HS-5 (cell line): Measurements from ENCODE around the gene LYPD1.
"Not testable (repeated sequence)": the region's sequence is repeated elsewhere in the genome, so short reads cannot be mapped to it uniquely, and the experiment has no call there.

Experiments used
- DNase-seq: peaks from one replicate; pipeline ENCODE4 v3.0.0-alpha.2; 2012; ENCODE audit warnings: low read depth

Gene LYPD1, protein sequence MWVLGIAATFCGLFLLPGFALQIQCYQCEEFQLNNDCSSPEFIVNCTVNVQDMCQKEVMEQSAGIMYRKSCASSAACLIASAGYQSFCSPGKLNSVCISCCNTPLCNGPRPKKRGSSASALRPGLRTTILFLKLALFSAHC

DNA sequence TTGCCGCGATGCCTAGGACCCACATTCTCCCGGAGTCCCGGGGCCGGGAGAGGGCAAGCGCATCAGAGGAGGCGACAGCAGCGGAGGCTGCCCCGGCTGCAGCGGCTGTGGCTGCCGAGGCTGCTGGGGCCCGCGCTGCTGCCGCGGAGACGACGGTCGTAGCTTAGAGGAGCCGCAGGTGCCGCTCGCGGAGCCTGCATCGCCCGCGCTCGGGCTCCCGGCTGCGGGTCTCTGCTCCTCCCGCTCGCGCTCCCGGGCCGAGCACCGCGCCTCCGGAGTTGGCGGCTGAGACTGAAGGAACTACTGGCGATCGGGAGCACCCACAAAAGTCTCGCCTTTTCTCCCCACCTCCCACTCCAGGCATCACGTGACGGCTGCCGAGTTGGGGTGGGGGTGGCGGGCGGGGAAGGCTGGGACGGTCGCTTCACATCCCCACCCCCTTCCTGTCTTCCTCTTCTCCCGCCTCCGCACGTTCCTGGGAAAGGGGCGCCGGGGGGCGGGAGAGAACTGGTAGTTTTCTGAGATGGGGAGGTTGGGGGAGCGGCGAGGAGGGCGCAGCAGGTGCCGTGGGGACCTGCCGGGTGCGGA, at the start of gene LYPD1:
Gene LYPD1, minus strand, starts transcription at position 298 of the 588 bp plus-strand sequence. Its CDS starts 273 bp downstream, at position 25.
- DNase-seq = no peak

DNA sequence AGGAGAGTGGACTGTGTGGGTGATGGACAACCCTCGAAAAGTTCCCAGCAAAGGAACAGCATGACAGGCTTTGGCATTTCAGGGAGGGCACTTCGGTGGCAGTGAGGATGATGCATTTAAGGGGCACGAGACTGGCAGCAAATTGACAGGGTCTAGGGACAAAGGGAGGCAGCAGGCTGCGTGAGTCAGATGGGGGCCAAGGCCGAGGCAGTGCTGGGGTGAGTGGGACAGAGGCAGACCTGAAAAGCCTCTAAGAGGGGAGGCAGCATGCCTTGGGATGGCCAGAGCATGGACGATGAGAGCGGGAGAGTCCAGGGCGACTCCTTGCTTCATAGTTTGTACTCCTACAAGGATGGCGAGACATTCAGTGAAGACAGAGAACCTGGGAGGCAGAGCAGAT, 49.5 kb upstream of the LYPD1 start:
- no peak for DNase-seq

DNA sequence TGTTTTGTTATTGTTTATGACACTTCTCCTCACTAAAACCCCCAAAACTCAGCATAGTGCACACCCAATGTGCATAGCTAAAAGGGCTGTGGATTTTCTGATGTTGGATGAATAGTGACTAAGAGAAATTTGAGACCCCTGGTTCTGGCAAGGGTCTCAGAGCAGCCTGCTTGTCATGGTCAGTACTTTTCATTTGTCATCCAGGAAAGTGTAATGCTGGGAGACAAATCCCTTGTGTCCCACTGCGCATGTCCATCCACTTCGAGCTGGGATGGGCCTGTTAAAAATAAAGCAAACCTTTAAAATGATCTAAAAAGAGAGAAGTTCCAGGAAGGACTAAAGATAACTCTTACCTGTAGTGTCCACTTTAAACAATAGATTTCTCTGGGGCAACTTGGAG, 46.9 kb upstream of the LYPD1 start:
- no peak for DNase-seq

DNA sequence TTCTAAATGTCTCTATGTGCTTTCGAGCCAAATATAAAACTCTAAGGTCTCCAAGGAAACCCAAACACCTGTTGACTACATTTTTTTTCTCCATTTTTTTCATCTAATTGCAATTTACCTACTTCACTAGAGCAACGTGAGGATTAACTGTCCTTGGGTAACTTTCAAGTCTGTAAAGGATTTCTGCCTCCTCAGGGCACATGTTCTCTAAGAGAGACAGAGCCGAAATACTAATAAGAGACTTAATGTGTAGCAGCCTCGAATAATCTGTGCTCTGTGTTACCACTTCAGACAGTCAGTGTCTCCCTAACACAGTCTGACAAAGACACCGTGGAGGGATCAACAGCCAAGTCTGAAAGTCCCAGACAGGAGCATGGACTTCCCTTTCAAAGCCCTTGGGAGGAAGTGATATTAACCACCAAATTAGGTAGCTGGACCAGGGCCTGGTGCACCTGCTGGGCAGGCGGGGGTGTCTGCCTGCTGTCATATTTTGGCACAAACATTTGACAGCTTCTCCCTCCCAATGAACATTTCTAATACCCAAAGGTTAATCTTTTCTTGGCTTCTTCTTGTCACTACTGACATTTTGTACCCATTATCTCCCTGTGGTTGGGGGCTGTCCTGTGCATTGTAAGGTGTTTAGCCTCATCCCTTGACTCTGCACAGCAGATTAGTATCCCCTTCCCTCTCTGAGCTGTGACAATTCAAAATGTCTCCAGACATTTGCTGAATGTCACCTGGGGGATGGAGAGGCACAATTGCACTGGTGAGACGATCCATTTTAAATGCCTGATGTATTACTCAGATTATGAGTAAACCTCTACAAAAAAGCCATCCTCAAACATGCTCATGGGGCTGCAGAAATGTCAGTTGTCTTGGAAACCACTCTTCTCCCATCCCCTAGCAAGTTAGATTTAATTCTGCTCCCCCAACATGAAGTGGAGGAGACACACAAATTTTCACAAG, 45.7 kb upstream of the LYPD1 start:
- DNase-seq = peak; percentile 11

DNA sequence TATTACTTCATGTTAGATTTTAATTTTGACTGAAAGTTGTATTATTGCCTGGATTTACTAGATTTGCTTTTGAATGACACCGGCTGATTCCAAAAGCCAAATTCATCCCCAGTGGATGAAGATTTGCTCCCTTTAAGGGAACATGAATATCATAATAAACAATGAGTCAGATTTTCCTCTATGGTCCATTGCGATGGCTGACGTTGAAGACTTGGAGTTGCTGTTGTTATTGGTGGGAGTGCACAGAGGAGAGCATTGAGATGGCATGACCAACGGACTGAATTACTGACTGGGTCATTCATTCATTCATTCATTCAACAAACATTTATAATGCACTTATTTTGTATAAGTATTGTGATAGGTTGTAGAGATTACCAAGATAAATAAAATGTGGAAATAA, 33.4 kb upstream of the LYPD1 start:
- no peak for DNase-seq

DNA sequence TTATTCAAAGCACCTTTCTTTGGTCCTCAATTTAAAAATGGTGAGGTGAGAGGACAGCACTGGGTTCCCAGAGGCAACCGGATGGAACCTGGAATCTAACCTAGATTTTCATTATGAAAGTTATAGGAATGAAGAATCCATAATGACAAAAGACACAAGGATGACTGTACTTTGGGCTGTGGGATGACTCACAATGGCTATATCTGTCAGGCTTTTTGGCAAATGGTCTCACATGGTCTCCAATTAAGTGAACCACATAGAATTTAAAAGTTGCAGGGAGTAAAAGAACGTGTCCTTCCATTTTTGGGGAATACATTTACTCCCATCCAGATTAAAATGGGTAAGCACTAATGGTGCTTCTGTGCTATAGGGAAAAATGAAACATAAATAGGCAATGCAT, 31.8 kb upstream of the LYPD1 start:
- DNase-seq = peak; percentile 20

DNA sequence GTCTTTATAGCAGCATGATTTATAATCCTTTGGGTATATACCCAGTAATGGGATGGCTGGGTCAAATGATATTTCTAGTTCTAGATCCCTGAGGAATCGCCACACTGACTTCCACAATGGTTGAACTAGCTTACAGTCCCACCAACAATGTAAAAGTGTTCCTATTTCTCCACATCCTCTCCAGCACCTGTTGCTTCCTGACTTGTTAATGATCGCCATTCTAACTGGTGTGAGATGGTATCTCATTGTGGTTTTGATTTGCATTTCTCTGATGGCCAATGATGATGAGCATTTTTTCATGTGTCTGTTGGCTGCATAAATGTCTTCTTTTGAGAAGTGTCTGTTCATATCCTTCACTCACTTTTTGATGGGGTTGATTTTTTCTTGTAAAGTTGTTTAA, 29.8 kb upstream of the LYPD1 start:
- DNase-seq = not testable (repeated sequence)

DNA sequence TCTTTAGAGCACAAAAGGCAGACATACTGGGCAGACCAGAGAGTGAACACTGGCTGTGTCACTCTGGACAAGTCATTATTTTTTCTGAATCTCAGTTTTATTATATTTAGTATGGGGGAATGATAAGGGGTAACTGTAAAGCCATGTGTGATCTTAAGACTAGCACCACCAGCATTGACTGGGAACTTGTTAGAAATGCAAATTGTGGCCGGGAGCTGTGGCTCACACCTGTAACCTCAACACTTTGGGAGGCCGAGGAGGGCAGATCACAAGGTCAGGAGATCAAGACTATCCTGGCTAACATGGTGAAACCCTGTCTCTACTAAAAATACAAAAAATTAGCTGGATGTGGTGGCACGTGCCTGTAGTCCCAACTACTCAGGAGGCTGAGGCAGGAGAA, 28.3 kb upstream of the LYPD1 start:
- not testable (repeated sequence) for DNase-seq

DNA sequence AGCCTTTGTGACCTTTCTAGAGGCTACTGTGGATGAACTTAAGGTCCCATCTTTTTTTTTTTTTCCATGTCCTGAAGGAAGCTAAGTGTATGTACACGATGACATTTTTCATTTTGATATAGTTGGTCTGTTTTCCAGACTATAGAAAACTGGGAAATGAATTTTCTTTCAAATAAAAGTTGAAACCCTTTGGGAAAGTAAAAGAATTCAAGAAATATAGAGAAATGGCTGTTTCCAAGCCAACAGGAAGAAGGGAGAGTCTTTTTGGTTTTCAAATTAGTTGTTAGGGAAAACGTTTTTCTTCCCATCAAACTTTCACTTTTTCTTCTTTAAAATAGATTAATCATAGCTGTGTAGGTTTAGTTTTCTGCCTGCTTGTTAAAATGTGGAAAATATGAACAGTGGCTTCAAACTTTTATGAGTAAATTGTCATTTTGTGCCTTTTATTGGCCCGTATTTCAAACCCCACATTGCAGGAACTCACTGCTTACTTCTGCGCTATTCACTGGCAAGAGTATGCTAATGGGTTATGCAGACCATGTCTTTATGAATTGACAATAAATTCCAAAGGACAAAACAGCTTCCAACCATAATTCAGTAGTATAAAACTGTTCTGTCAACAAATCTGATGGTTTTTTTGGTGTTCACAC, 27.7 kb upstream of the LYPD1 start:
- DNase-seq = no peak

DNA sequence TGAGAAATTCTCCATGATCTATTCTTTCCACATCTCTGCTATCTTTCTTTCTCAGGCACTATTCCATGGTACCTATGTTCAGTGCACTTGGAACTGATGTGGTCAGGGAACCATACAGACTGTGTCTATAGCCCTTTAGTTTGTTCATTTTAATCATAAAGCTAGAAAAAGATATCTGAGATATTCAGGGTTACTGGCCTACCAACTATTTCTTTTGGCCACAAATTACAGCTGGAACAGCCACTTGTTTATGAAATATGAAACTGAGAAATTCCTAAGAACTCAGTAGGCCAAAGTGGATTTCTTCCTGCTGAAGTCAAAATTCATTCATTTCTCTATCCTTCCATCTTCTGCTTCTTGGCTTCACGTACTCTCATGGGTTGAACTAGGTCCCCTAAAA, 22.8 kb upstream of the LYPD1 start:
- DNase-seq = no peak

DNA sequence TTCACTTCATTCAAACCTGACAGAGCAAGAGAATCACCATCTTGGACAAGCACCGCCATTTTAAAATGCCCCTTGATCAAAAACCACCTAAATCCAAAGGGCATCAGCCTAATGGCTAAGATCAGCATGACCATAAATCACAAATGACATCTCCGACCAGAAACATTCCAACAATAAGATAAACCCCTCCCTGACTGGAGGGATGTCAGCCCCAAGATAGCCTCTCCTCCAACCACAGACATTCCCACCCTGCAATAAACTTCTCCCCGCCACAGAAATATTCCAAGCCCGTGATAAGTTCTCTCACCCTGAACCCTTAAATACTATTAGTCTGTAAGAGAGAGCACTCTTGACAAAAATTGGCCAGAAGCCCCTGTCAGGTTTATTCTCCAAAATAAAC, 21.6 kb upstream of the LYPD1 start:
- no peak for DNase-seq

DNA sequence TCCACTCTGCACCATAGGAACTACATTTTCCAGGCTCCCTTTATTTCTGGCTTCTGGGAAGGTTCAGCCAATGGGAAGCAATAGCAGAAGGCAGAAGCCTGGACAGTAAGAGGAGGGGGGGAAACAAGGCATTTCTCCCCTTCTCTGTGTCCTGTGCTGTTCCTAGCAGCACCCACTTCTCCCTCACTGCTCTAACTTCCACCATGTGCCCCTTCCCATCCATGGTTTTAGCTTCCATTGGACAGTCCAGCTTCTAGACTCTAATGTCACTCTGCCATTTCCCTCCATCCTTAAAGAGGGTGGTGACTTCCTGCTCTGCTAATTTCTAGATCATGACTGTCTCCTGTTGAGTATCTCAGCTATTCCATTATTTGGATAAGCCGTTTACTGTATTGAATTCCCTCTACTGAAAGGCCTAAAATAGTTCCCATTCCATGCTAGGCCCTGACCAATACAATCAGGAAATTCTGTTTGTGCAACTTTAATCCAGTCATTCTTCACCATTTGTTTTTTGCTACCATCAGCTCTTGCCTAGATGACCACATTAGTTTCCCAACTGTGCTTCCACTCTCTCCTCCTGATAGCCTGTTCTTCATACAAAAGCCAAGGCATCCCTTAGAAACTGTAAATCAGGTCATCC, 20.8 kb upstream of the LYPD1 start:
- DNase-seq = no peak

DNA sequence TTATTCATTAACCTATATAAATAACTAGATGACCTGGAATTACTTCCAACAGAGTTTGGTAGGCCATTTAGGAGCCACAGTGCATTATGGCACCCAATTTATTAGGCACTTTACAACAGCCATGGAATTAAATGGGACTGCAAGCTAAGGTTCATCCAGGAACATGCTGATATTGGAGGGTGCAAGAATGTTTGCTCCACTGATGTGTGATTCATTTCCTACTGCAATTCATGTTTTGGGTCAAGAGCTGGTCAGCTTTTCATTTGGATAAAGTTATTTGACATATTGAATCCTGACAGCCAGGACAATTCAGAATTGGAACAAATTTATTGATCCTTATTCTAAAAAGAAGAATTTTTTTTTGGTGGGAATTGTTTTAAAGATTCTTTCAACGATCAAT, 11.8 kb upstream of the LYPD1 start:
- no peak for DNase-seq

DNA sequence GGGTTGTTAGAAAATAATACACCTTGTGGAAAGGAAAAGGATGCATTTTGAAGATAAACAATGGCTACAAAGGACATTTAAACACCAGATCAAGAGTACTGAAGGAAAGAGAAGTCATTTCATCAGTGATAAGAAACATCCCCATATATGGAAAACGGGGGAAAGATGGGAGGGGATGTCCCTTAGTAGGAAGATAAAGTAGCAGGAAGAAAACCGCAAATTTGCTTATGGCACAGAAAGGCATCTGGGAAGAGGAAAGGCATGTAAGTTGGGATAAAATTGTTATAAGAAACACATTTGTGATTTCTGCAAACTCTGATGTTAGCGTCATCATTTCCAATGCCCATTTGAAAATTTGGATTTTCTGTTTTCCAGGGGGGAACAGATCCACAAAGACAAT, 10.5 kb upstream of the LYPD1 start:
- no peak for DNase-seq

DNA sequence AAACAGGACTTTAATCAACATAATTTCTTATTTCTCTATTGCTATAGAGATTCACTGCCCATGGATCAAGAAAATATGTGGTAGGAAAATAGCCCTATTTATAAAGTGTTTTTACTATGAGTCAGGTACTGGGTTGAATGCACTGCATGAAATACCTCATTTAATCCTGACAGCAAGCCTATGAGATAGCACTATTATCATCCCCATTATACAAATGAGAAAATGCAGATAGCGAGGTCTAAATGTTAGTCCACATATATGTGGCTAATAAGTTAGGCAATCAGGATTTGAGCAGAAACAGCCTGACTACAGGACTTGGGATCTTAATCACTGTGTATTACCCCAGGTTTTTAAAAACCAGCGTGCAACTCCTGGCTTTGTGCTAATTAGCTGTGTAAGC, 8.5 kb upstream of the LYPD1 start:
- DNase-seq = no peak

DNA sequence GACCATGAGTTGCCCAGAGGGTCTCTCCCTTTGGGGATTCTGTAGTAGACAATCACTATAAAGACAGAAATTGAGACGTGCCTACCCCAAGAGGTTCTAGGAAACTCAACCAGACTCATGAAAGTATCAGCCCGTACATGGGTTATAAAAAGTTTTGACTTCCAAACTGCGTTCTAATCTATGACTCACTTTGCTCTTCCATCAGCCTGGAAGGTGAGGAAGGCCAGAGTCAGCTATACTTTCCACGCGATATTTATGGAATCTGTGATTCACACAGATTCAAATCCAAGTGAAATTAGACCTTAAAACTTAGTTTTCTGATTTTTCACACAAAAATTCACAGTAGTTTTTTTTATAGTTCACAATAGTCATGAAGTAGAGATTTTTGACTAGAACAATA, 7.7 kb upstream of the LYPD1 start:
- DNase-seq = no peak

DNA sequence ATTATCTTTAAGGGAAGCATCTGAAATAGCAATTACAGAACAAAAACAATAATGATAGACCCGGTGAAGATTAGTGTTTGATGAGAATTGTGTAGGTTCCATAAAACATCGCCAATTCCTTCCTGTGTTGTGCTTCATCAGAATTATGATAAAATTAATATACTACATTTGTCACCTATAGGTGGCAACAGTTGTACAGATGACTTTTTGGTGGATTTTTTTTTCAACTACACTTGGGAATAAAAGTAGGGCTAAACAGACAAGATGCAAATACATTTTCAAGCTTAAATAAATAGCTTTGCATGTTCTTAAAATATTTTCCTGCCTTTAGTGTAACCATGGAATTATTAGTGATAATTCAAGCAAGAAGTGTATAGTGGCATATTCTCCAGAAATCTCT, 7.0 kb upstream of the LYPD1 start:
- DNase-seq = no peak

DNA sequence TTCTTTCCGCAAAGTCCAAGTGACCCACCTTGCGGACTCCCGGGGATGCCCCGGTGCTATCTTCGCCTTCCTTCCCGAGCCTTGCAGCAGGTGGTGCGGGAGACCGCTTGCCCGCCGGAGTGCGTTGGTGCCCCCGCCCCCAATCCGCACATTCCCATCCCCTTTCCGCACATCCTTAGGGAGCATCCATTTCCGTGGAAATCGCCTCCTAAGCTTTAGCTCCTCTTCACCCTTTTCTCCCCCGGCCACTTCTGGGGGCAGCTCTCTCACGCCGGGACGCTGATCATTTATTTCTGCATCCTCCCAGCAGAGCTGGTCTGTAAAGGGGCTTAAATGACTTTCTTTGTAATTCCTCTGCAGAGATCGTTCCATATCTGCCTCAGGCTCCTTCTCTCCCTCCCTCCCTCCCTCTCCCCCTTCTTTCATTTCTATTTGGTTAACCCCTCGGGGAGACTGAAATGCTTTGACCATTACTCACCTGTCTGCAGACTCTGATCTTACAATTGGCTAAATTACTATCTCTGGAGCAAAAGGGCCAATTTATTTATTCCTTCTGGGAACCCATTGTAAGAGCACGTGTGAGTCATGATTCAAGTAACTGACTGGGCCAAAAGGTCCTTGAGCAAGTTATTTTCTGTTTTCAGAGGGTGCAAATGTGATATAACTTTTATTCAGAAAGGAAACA, 1.3 kb upstream of the LYPD1 start:
- peak; percentile 89 for DNase-seq

DNA sequence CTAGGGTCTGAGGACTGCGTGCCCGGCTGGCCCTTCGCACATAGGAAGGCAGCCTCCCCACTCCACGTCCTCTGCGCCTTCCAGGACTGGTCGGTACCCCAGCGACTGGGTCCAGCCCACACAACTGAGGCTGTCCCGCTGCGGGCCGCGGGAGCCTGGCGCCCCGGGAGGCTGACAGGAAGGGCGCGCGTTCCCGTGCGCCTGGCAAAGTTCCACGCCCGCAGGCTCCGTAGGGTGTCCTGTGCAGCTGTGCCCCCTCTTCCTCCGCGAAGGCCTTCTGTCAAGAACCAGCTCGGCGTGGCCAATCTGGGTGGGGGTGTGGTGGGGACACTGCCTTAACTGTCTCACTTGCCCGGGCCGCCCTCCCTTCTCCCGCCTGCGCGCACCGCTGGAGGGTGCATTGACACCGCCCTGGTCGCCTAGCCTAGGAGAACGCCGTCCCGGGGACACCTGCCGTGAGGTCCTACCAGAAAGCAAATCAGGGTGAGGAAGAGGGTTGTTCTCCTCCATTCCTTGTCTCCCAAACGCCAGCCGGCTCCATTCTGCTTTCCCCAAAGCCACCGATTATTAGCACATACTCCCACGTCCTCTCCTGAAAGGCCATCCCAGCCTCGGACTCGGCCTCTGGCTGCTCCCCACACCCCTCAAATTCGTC, 618 bp upstream of the LYPD1 start:
- DNase-seq = no peak

DNA sequence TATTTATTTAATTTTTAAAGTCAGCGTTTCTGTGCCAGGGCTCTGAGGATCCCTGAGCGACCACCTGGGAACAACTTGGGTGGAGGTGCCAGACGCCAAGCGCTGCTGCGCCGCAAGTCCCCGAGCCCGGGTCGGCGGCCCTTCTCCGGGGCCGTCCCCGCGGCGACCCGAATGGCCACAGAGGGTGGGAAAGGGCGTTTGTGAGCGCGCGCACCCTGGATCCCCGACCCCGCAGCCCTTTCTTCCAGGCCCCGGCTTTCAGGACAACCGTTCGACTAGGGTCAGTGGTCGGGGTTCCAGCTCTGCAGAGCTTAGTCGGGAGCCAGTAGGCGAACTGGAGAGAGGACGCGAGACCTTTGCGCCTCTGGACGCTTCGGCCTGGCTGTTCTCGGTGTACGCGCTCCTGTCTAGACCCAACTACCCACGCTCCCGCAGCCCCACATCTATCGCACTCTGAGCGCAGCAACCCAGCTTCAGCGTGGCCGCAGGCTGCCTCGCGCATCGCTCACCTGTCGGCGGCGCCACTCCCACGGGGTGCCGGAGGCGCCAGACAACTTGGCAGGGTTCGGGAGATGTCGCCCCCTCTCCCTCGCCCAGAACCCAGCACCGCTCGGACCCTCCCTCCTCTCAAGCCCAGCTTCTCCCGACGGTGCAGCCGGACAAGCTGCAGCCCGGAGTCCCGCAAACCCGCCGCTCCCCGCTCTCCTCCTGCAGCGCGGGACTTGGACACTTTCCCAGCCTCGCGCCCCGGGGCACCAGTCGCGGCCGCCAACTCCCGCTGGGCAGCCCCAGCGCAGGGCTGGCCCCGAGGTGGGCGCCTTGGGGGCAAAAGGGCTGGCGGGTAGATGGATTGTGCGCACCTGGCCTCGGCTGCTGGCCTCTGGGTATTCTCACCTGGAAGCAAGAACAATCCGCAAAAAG, 758 bp downstream of the LYPD1 start:
- no peak for DNase-seq
